ENCODE data around the gene ZNF606. TPM values are rescaled to one million over a fixed set of nuclear protein-coding genes. Genes with fewer than 3 reads are reported as not detected.

The ZNF606 gene
- total and polyA plus RNA-seq, 10 of the 15 experiments (the other 5 are each of a cell fraction or from before 2014, with no cell fraction given), result 2.2 to 10.6 (median 7.6) TPM

DNA sequence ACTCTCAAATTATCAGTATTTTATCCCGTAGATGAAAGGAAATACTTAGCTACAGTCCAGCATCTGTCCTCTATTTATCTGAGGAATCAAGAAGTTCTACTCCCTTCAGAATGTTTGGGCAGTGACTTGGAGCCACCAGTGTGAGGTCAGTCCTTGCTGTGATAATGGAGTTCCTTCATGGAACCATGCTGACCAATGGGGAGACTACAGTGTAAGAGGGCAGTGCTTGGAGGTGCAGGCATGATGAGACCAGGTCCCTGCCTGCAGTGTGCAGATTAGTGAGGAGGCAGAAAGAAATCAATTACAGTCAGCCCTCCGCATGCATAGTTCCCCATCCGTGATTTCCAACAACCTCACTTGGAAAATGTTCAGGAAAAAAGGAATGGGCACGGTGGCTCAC, 28.2 kb downstream of the ZNF606 start, which contains the start of gene C19orf18:
C19orf18 (minus strand) TSS at position 101 of the 400 bp plus-strand sequence. CDS start 102 bp downstream, outside the sequence.
- TF ChIP-seq ZNF24 (IDR thresholded peaks at IDR 0.05), result no peak
- no peak for TF ChIP-seq ATF2 (IDR thresholded peaks at IDR 0.05; ENCODE audit: low read length)
- no peak for TF ChIP-seq NFYA (IDR thresholded peaks at IDR 0.05; ENCODE audit: borderline replicate concordance, low read depth, low read length)
- no peak for TF ChIP-seq CTCF (IDR thresholded peaks at IDR 0.05 in 2 of 3, conservative IDR thresholded peaks at IDR 0.05 in 1 of 3; ENCODE audit: control insufficient read depth in 2 of 3, extremely low read depth in 1 of 3, insufficient read depth in 1 of 3, low read depth in 3 of 3, low read length in 3 of 3)
- no peak for TF ChIP-seq PBX3 (IDR thresholded peaks at IDR 0.05; ENCODE audit: insufficient replicate concordance, low read depth, low read length)
- TF ChIP-seq ZNF217 (IDR thresholded peaks at IDR 0.05), result no peak
- no peak for TF ChIP-seq NFXL1 (IDR thresholded peaks at IDR 0.05; ENCODE audit: borderline replicate concordance)
- no peak for FAIRE-seq
- CTCF ChIA-PET, result no interaction called here

More for the DNA sequence above, 28.2 kb downstream of the ZNF606 start, which contains the start of gene C19orf18:
- DNase-seq (ENCODE audit: low read depth, low spot score) (no peak), ATAC-seq (no peak)
- BruUV-seq (replicated peaks), result no TSS peak
- no peaks in the 10 kb centered on the region for H4K20me1 ChIP-seq (ENCODE audit: control insufficient read depth, insufficient read depth)
- H3K4me2 ChIP-seq (ENCODE audit: control insufficient read depth, insufficient read depth), result no peak within 1 kb of the TSS
- H3K4me1 ChIP-seq (ENCODE audit: control insufficient read depth, insufficient read depth, low read length), result no peaks in the 10 kb centered on the region
- H3K27me3 ChIP-seq (replicated peaks in 1 of 2; ENCODE audit: control insufficient read depth in 2 of 2, insufficient read depth in 2 of 2, low read length in 1 of 2), result no peaks in the 10 kb centered on the region
- H2AFZ ChIP-seq (ENCODE audit: control insufficient read depth, low read depth, low read length), result no peak within 1 kb of the TSS
- ChIA-PET RAD21 (ENCODE audit: unreplicated experiment) (no interaction called here), POLR2A (no interaction called here), SMC1A (ENCODE audit: uncharacterized antibody, unreplicated experiment) (no interaction called here)
- no peak within 1 kb of the TSS for H3K4me3 ChIP-seq
- in situ Hi-C loops (cut with MboI) (no loop called here), intact Hi-C loops (cut with micrococcal nuclease; ENCODE audit: unreplicated experiment) (no loop called here)
- no peaks in the 10 kb centered on the region for H3K36me3 ChIP-seq (ENCODE audit: control insufficient read depth in 2 of 2, insufficient read depth in 2 of 2, low read length in 1 of 2)
- 85% methylated on average over 4 of the region's 4 CpGs for WGBS (ENCODE audit: insufficient coverage, insufficient replicate concordance, low lambda C conversion rate, missing lambda C conversion rate)
- no peak within 1 kb of the TSS for H3K9ac ChIP-seq (ENCODE audit: control insufficient read depth, insufficient read depth, low read length)
- H3K79me2 ChIP-seq (ENCODE audit: control insufficient read depth, insufficient read depth, low read length), result no peaks in the 10 kb centered on the region
- no peak within 1 kb of the TSS for H3K27ac ChIP-seq (ENCODE audit: control insufficient read depth, insufficient read depth)
- H3K9me3 ChIP-seq (replicated peaks; ENCODE audit: control insufficient read depth, insufficient read depth, low read length), result peaks cover 28% of the 10 kb centered on the region

All from GM12878 (cell line).